Ectodermal cell (in vitro differentiated cells): ENCODE measurements around the gene DHCR7.

ENCODE experiments used
- H3K27ac ChIP-seq: 2 replicates; pipeline ENCODE4 v1.7.0; 2013; ENCODE audit warnings: mild to moderate bottlenecking, low read depth, low read length; ENCODE audit not compliant: insufficient read depth, poor library complexity, severe bottlenecking
- H3K27me3 ChIP-seq: 2 replicates; pipeline ENCODE4 v1.7.0; 2013; ENCODE audit warnings: mild to moderate bottlenecking, low read length; ENCODE audit not compliant: insufficient read depth, control insufficient read depth, poor library complexity, severe bottlenecking
- H3K36me3 ChIP-seq: one replicate; pipeline ENCODE4 v1.7.0; 2013; ENCODE audit warnings: low read length; ENCODE audit not compliant: control insufficient read depth, insufficient read depth
- H3K4me1 ChIP-seq: one replicate; pipeline ENCODE4 v1.7.0; 2013; ENCODE audit warnings: low read length; ENCODE audit not compliant: control insufficient read depth, insufficient read depth
- H3K4me3 ChIP-seq: 2 replicates; pipeline ENCODE4 v1.7.0; 2013; ENCODE audit warnings: low read depth, low read length, control low read depth; ENCODE audit not compliant: insufficient read depth
- H3K9me3 ChIP-seq: 2 replicates; pipeline ENCODE4 v1.7.0; 2013; ENCODE audit warnings: mild to moderate bottlenecking, low read length, moderate library complexity; ENCODE audit not compliant: control insufficient read depth
- WGBS, 2 experiments: methylation state at CpG; one replicate each; pipeline ENCODE4 v1.1.7; 2013; ENCODE audit warnings: missing lambda C conversion rate in 2 of 2; 5-methylcytosine and 5-hydroxymethylcytosine counted together

The DHCR7 gene

DNA sequence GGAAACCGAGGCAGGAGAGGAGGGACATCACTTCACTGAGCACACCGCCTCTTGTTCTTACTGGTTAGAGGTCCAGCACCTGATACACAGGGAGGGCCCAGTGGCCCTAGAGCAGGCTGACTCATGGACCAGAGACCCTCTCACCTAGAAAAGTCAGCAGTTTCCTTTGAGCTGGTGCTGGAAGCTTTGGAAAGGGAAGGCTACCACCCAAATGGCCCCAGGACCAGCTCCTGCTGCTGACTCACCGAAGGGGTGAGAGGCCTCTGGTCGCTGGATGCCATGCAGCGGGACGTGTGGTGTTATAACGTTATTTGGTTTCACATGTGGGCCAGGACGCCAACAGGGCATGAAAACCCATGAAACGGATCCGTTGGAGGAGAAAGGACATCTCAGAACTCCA, 8.6 kb upstream of the DHCR7 start:
- 96 to 97% methylated on average over 10 of the region's 10 CpGs for WGBS, 2 experiments
- Histone ChIP-seq H3K27ac (no peak overlapping the region), H3K27me3 (peaks cover 8% of the 10 kb centered on the region), H3K4me1 (peaks cover 11% of the 10 kb centered on the region), H3K4me3 (no peak overlapping the region), H3K9me3 (no peaks in the 10 kb centered on the region), H3K36me3 (peaks cover 10% of the 10 kb centered on the region)

DNA sequence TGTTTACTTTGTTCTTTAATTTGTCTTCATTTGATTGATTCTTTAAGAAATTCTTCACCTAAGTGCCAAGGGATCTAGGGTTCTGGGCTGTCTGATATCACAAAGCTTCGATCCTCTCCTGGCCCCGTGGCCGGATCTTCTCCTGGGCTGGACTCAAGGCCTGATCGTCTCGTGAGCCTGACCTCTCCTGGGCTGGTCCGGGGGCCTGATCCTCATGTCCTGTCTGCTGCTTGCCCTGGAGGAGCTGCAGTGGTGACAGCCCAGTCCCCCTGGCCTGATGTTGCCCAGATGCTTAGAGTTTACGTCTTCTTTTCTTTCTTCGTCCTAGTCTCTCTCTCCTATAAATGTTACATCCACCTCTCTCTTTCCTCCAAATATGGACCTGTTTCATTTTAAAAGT, 8.1 kb upstream of the DHCR7 start:
- Histone ChIP-seq H3K27me3 (peaks cover 8% of the 10 kb centered on the region), H3K27ac (no peak overlapping the region), H3K4me1 (peaks cover 11% of the 10 kb centered on the region), H3K36me3 (peaks cover 10% of the 10 kb centered on the region), H3K4me3 (no peak overlapping the region), H3K9me3 (no peaks in the 10 kb centered on the region)
- WGBS, 2 experiments: 91 to 93% methylated on average over 8 of the region's 8 CpGs

DNA sequence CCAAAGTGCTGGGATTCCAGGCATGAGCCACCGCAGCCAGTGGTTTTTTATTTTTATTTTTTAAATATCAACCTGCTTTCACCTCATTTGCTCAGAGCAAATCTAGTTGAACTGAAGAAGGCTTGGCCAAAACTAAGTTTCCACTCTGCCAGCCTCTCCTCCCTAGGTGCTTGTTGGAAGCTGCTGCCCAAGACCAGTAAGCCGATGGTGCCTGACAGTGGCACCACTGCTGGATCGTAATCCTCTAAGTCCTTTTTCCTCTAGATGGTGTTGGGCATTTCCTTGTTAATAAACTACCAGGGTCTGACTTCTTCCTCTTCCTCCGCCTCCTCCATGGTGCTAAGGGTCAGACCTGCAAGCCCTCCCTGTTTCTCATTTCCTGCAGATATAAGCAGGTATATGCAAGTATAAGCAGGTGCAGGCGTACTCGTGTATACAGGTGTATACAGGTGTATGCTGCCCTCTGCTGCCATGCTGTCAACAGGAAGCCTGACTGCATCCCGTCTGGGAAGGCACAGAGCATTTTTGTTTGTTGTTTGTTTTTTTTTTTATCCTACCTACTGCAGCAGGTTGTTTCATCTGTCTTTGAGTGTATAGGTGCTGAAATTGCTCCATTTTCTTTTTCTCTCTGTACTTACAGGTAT, 6.4 kb upstream of the DHCR7 start:
- 71 to 73% methylated on average over 7 of the region's 7 CpGs for WGBS, 2 experiments
- peaks cover 10% of the 10 kb centered on the region for H3K36me3 ChIP-seq

DNA sequence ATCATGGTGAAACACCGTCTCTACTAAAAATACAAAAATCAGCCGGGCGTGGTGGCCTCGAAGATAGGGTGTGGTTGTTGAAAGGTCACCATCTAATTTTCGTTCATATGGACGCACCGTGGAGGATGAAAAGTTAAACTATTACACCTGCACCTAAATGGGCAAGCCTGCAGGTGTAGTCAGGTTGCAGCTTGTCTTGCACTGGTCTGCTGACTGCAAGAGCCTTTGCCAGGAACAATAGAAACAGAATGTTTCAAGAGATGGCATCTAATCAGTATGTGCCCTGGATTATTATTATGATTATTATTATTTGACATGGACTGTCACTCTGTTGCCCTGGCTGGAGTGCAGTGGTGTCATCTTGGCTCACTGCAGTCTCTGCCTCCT, 5.7 kb upstream of the DHCR7 start:
- 87 to 90% methylated on average over 7 of the region's 7 CpGs for WGBS, 2 experiments
- H3K4me1 ChIP-seq: peaks cover 7% of the 10 kb centered on the region

More for the DNA sequence above, 6.4 kb upstream of the DHCR7 start:
- H3K9me3 ChIP-seq: no peaks in the 10 kb centered on the region
- peaks cover 8% of the 10 kb centered on the region for H3K27me3 ChIP-seq
- H3K4me1 ChIP-seq: peaks cover 11% of the 10 kb centered on the region
- H3K4me3 ChIP-seq: no peak overlapping the region
- H3K27ac ChIP-seq: no peak overlapping the region

DNA sequence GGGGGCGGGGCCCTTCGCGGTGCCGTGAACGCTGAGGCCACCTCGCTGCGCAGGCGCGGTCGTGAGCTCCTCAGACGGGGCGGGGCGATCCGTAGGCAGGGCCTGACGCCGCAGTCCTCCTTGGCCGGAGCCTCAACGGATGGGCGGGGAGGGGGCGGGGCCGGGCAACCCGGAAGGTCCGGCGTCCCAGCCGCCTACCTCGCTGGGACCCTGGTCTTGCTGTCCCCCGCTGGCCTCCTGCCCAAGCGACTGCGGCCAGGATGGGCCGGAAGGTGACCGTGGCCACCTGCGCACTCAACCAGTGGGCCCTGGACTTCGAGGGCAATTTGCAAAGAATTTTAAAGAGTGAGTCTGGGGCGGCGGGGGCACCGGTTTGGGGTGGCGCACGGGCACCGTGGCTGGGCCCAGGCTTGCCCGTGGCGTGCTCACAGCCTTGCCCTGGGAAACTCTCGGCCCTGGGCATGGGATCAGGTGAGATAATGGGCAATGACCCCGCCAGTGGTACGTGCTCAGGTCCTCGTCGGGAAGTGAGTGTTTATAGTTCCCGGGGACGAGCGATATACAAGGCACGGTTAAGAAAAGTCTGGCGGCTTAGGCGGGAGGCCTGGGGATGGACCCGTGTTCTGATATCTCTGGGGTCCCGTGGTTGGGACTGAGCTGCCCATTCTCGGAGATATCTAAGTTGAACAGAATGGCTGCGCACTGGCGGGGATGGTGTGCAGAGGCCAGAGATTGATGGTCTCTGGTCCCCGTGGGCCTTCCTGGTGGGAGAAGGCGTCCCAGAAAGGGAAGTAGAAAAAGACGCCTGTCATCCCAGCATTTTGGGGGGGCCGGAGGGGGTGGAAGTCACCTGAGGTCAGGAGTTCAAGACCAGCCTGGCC, 5.1 kb upstream of the DHCR7 start, which contains the start of gene NADSYN1:
NADSYN1 (plus strand) TSS at position 167 of the 881 bp plus-strand sequence; CDS start at position 261, 94 bp downstream.
- 5% methylated on average over 61 of the region's 61 CpGs for WGBS, 2 experiments
- peaks cover 7% of the 10 kb centered on the region for H3K4me1 ChIP-seq
- H3K36me3 ChIP-seq: no peaks in the 10 kb centered on the region
- H3K27me3 ChIP-seq: peaks cover 8% of the 10 kb centered on the region
- H3K4me3 ChIP-seq: peak within 1 kb of the TSS; percentile 74
- no peaks in the 10 kb centered on the region for H3K9me3 ChIP-seq
- no peak within 1 kb of the TSS for H3K27ac ChIP-seq

More for the DNA sequence above, 5.7 kb upstream of the DHCR7 start:
- Histone ChIP-seq H3K27ac (no peak overlapping the region), H3K36me3 (peaks cover 4% of the 10 kb centered on the region), H3K9me3 (no peaks in the 10 kb centered on the region), H3K4me3 (peak overlapping the region; percentile 74), H3K27me3 (peaks cover 8% of the 10 kb centered on the region)

DNA sequence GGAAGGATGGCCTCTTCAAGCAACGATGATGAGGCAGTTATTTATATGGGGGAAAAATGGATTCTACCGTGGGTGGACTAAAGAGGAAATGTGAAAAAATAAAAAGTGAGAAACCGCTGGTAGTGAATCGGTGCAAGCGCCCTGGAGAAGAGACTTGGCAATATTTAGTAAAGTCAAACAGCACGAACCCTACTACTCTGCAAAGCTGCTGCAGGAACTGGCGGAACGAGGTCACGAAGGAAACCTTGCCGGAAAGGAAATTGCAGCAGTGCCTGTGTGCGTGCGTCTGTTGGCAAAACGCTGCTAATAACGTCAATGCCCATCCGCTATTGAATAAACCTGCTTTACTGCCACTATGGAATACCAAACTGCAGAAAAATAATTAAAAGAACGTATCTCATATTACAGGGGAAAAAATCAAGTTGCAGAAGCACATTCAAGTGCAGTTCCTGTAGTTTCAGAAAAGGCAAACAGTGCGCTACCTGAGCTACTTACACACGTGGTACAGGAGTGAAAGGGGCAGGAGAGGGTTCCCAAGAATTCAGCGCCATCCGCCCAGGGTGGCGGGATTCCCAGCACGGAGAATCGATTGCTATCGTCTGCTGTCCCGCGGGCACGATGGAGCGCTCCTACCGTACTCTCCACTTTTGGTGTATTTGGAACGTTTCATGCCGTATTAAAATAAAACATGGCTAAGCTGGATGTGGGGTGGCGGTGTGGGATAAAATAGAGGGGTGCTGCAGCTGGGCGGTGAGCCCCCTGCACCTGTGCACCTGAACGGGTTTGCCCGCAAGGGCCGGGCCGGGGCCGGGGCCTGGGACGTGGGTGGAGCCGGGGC, 4.2 kb upstream of the DHCR7 start:
- peaks cover 8% of the 10 kb centered on the region for H3K27me3 ChIP-seq
- H3K4me1 ChIP-seq: peaks cover 7% of the 10 kb centered on the region
- no peak overlapping the region for H3K27ac ChIP-seq
- 25 to 26% methylated on average over 40 of the region's 40 CpGs for WGBS, 2 experiments
- H3K9me3 ChIP-seq: no peaks in the 10 kb centered on the region
- H3K4me3 ChIP-seq: peak overlapping the region; percentile 74
- no peaks in the 10 kb centered on the region for H3K36me3 ChIP-seq

DNA sequence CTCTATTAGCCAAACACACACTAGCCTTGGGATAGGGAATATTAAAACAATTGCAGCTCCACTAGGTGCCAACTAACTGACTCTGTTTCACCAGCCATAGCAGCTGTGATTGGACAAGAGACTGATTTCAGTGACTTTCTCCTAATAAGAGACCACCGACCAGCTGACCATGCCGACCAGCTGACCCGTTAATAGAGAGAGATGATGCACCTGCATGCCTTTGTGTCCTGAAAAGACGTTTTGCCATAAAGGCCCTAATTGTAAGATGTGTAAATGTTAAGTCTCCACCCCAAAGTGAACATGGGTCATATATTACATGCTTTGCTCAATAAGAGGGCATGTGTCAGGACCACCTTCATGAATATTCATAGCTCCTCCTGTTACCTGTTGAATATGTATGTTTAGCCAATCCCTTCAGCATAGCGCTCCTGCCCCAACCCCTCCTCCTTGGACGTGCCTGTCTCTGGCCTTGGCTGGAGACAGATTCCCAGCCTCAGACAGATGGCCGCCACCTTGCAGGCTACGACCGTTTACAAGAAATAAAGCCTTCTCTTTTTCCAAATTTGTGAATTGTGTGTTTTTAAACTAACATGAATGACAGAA, 3.5 kb upstream of the DHCR7 start:
- H3K4me3 ChIP-seq: no peak overlapping the region
- H3K27ac ChIP-seq: no peak overlapping the region

DNA sequence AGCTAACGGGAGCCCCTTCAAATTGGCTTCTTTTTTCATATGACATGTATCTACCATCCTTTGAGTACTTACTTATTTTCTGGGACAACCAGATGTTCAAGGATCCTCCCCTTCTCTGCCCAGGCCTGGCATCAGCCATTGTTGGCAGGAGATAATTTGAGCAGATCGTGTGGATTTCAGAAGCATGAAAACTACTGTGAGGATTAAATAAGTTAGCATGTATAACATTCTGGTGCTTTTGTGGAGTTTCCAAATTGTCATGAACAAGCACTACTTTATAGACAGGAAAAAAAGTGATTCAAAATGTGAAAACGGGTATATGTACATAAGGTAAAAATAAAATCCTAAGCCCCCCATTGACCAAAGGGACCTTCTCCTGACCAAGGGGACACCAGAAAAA, 2.7 kb upstream of the DHCR7 start:
- Histone ChIP-seq H3K4me1 (peaks cover 7% of the 10 kb centered on the region), H3K27ac (no peak overlapping the region), H3K36me3 (peaks cover 10% of the 10 kb centered on the region), H3K4me3 (no peak overlapping the region), H3K9me3 (no peaks in the 10 kb centered on the region), H3K27me3 (peaks cover 8% of the 10 kb centered on the region)
- 85 to 94% methylated on average over 3 of the region's 3 CpGs for WGBS, 2 experiments

More for the DNA sequence above, 3.5 kb upstream of the DHCR7 start:
- H3K36me3 ChIP-seq: peaks cover 3% of the 10 kb centered on the region
- WGBS, 2 experiments: 64 to 65% methylated on average over 9 of the region's 9 CpGs
- H3K9me3 ChIP-seq: no peaks in the 10 kb centered on the region
- peaks cover 8% of the 10 kb centered on the region for H3K27me3 ChIP-seq
- peaks cover 7% of the 10 kb centered on the region for H3K4me1 ChIP-seq

DNA sequence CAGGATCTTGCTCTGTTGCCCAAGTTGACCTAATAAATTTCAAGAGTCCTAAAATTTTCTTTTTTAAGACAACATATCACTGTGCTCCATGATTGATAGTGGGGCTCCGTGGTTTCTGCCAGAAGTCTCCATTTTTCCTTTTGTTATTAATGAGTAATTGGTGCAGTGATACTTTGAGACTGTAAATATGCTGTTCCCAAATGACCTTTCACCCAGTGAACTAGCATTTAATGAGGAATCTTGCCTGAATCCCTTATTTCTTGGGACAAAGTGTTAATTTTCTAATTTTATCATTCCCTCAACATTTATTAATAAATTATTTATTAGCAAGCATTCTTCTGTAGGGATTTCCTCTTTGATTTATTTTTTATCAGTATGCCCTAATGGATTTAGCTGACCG, 2.3 kb upstream of the DHCR7 start:
- Histone ChIP-seq H3K4me3 (no peak overlapping the region), H3K36me3 (peaks cover 11% of the 10 kb centered on the region), H3K4me1 (peaks cover 7% of the 10 kb centered on the region), H3K9me3 (no peaks in the 10 kb centered on the region), H3K27ac (no peak overlapping the region), H3K27me3 (peaks cover 8% of the 10 kb centered on the region)
- WGBS, 2 experiments: 84 to 98% methylated on average over 2 of the region's 2 CpGs
